HCT116 (cell line): ENCODE measurements around the gene FAM32A.

ENCODE experiments used
- ATF3 ChIP-seq: IDR thresholded peaks from 2 replicates; pipeline ENCODE4 v1.6.1; 2012
- CEBPB ChIP-seq: IDR thresholded peaks from 2 replicates; pipeline ENCODE4 v1.6.1; 2012; ENCODE audit warnings: low read depth
- CTCF ChIP-seq, 3 experiments: fragments of 200-600 bp in 1 of 3; sonication (generic) in 1 of 3; IDR thresholded peaks in 2 of 3; conservative IDR thresholded peaks in 1 of 3; 2 replicates each; pipeline ENCODE4 v1.5.1; 2012 to 2017; ENCODE audit warnings: low read depth in 2 of 3, low read length in 2 of 3, antibody characterized with exemption in 1 of 3, borderline replicate concordance in 1 of 3, control low read depth in 1 of 3, mild to moderate bottlenecking in 1 of 3, mixed read lengths in 1 of 3, mixed run types in 1 of 3, moderate library complexity in 1 of 3; ENCODE audit not compliant: insufficient read depth in 1 of 3
- ELF1 ChIP-seq: IDR thresholded peaks from 2 replicates; pipeline ENCODE4 v1.6.1; 2012; ENCODE audit warnings: low read depth, borderline replicate concordance
- EZH2 ChIP-seq: fragments of 200-600 bp; sonication (generic); IDR thresholded peaks from 2 replicates; pipeline ENCODE4 v1.6.1; 2017; ENCODE audit warnings: antibody characterized with exemption, mixed run types
- JUND ChIP-seq: IDR thresholded peaks from 2 replicates; pipeline ENCODE4 v1.6.1; 2012
- MAX ChIP-seq: IDR thresholded peaks from 2 replicates; pipeline ENCODE4 v1.6.1; 2012
- POLR2A ChIP-seq: IDR thresholded peaks from 2 replicates; pipeline ENCODE4 v1.7.0; 2011; ENCODE audit warnings: borderline replicate concordance; ENCODE audit not compliant: insufficient read depth, insufficient read length; ENCODE audit errors: extremely low read depth
- POLR2AphosphoS5 ChIP-seq: IDR thresholded peaks from 2 replicates; pipeline ENCODE4 v1.6.1; 2011; ENCODE audit warnings: mild to moderate bottlenecking, low read depth, low read length, moderate library complexity
- YY1 ChIP-seq: IDR thresholded peaks from 2 replicates; pipeline ENCODE4 v1.6.1; 2011; ENCODE audit warnings: low read length, low read depth, moderate library complexity, mild to moderate bottlenecking; ENCODE audit not compliant: insufficient replicate concordance; ENCODE audit errors: extremely low read depth

- TF ChIP-seq EZH2: no peak
- TF ChIP-seq CTCF (IDR thresholded peaks at IDR 0.05 in 2 of 3, conservative IDR thresholded peaks at IDR 0.05 in 1 of 3; ENCODE audit: borderline replicate concordance in 1 of 3, insufficient read depth in 1 of 3, low read depth in 2 of 3, low read length in 2 of 3): no peak
- TF ChIP-seq POLR2A: no peak
- TF ChIP-seq MAX: peak; percentile 74; the same call in 1 of the 2 replicates
- TF ChIP-seq ATF3: no peak
- no peak for TF ChIP-seq YY1
- no peak for TF ChIP-seq ELF1
- peak; percentile 96 for TF ChIP-seq JUND
- peak; percentile 28; the same call in 1 of the 2 replicates for TF ChIP-seq POLR2AphosphoS5
- TF ChIP-seq CEBPB: no peak
These were observed 24.2 kb upstream of the FAM32A start for GRCh38 chr19:16160943-16161560.
